Measurements from ENCODE around the gene MYBPH. TPM values are rescaled to one million over a fixed set of nuclear protein-coding genes. Genes with fewer than 3 reads are reported as not detected.

The MYBPH gene
- total and polyA plus RNA-seq, 7 donors = not detected

GRCh38 chr1:203161175-203161574, 14.5 kb downstream of the MYBPH start:
- Histone ChIP-seq H3K36me3 (no peaks in the 10 kb centered on the region), H3K27ac (no peak overlapping the region), H3K4me3 (no peak overlapping the region), H3K9me3 (peaks cover 0 to 4% (median 0%) of the 10 kb centered on the region in 4 donors), H3K27me3 (no peaks in the 10 kb centered on the region), H3K4me1 (no peaks in the 10 kb centered on the region)
- DNase-seq = no peak
- intact Hi-C loops (cut with DNase I) = no loop called here
- no peak for TF ChIP-seq POLR2A (IDR thresholded peaks at IDR 0.05)
- no peak for TF ChIP-seq CTCF (IDR thresholded peaks at IDR 0.05)
- TF ChIP-seq EP300 (IDR thresholded peaks at IDR 0.05) = no peak
- WGBS, 2 donors = 28 to 72% methylated on average over 6 of the region's 6 CpGs

GRCh38 chr1:203159844-203160243, 15.8 kb downstream of the MYBPH start:
- Histone ChIP-seq H3K27ac (no peak overlapping the region), H3K4me3 (no peak overlapping the region), H3K27me3 (no peaks in the 10 kb centered on the region), H3K4me1 (no peaks in the 10 kb centered on the region), H3K36me3 (no peaks in the 10 kb centered on the region), H3K9me3 (peaks cover 0 to 4% (median 0%) of the 10 kb centered on the region in 4 donors)
- 77 to 81% methylated on average over 1 of the region's 1 CpG for WGBS, 2 donors
- no peak for DNase-seq
- no peak for TF ChIP-seq POLR2A (IDR thresholded peaks at IDR 0.05)
- TF ChIP-seq POLR2AphosphoS5 (IDR thresholded peaks at IDR 0.05) = no peak
- no peak for TF ChIP-seq CTCF (IDR thresholded peaks at IDR 0.05)
- TF ChIP-seq EP300 (IDR thresholded peaks at IDR 0.05) = no peak
- intact Hi-C loops (cut with DNase I) = no loop called here

- intact Hi-C loops (cut with DNase I) = no loop called here
Measured at GRCh38 chr1:203158960-203159665, 16.5 kb downstream of the MYBPH start.

GRCh38 chr1:203158423-203158822, 17.2 kb downstream of the MYBPH start:
- no peak overlapping the region for H3K27ac ChIP-seq
- H3K9me3 ChIP-seq = peaks cover 0 to 4% (median 0%) of the 10 kb centered on the region in 4 donors
- no peak overlapping the region for H3K4me3 ChIP-seq
- no peaks in the 10 kb centered on the region for H3K36me3 ChIP-seq
- no peak for DNase-seq
- 82 to 89% methylated on average over 1 of the region's 1 CpG for whole genome bisulfite sequencing, 2 donors
- TF ChIP-seq POLR2AphosphoS5 (IDR thresholded peaks at IDR 0.05) (no peak), POLR2A (IDR thresholded peaks at IDR 0.05) (no peak), EP300 (IDR thresholded peaks at IDR 0.05) (no peak), CTCF (IDR thresholded peaks at IDR 0.05) (no peak)
- intact Hi-C loops (cut with DNase I) = no loop called here
- H3K4me1 ChIP-seq = no peaks in the 10 kb centered on the region
- no peaks in the 10 kb centered on the region for H3K27me3 ChIP-seq

More at GRCh38 chr1:203158960-203159665, 16.5 kb downstream of the MYBPH start:
- no peaks in the 10 kb centered on the region for H3K36me3 ChIP-seq
- no peak for TF ChIP-seq POLR2AphosphoS5 (IDR thresholded peaks at IDR 0.05)
- no peak for TF ChIP-seq CTCF (IDR thresholded peaks at IDR 0.05)
- TF ChIP-seq POLR2A (IDR thresholded peaks at IDR 0.05) = no peak
- TF ChIP-seq EP300 (IDR thresholded peaks at IDR 0.05) = no peak
- no peaks in the 10 kb centered on the region for H3K27me3 ChIP-seq
- WGBS, 2 donors = 84 to 90% methylated on average over 9 of the region's 9 CpGs
- no peak overlapping the region for H3K27ac ChIP-seq
- no peak overlapping the region for H3K4me3 ChIP-seq
- no peak for DNase-seq
- H3K4me1 ChIP-seq = no peaks in the 10 kb centered on the region
- H3K9me3 ChIP-seq = peaks cover 0 to 4% (median 0%) of the 10 kb centered on the region in 4 donors

- H3K4me3 ChIP-seq = no peak overlapping the region
- no peaks in the 10 kb centered on the region for H3K4me1 ChIP-seq
- DNase-seq = no peak
- H3K27me3 ChIP-seq = no peaks in the 10 kb centered on the region
- WGBS, 2 donors = 22 to 60% methylated on average over 1 of the region's 1 CpG
- peaks cover 0 to 4% (median 0%) of the 10 kb centered on the region in 4 donors for H3K9me3 ChIP-seq
- no peak overlapping the region for H3K27ac ChIP-seq
- TF ChIP-seq EP300 (IDR thresholded peaks at IDR 0.05) (no peak), POLR2A (IDR thresholded peaks at IDR 0.05) (no peak), POLR2AphosphoS5 (IDR thresholded peaks at IDR 0.05) (no peak), CTCF (IDR thresholded peaks at IDR 0.05) (no peak)
- intact Hi-C loops (cut with DNase I) = no loop called here
- no peaks in the 10 kb centered on the region for H3K36me3 ChIP-seq
Measured at GRCh38 chr1:203156280-203156679, 19.3 kb downstream of the MYBPH start.

Measured in sigmoid colon (tissue), 7 donors.